ENCODE data around the gene HLA-DPA1.

Gene HLA-DPA1

DNA sequence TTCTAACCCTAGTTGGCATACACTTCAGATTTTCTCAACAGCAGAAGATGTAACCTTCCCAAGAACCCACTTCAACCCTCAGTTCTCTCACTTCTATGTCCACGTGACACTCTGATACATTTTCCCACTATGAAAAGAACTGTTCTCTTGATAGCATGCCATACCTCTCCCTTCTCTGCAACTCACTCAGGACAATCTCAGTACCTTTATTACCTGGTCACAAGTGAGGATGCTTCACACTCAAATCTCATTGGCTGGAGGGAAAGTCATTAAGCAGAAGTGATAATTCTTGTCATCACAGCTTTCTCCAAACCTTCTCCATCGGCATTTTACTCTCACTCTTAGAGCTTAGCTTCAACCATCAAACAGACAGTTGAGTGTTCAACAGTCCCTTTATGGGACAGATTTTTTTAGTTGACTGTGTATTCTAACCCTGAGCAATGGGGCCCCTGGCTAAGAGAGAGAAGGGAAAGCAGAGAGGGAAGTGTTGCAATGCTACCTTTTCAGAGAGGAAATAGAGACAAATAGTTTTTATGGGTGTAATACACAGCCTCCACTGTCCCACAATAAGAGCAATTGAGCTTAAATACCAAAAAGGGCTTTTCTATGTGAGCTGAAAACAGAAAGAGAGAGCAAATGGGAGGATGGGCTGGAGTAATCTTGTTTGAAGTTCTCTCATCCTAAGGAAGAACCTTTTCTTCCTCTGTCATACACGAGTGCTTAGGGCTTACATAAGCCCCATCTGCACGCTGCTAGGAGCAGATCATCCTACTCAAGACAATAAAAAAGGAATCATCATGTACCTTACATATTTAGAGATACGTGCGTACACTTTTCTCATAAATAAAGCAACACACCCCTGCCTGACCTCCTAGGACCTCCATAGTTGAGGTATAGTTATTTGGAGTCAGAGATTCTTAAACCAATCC is 16.0 kb downstream of the HLA-DPA1 start:
- H4K20me1 ChIP-seq (ENCODE audit: insufficient read depth, low read length, poor library complexity, severe bottlenecking): no peaks in the 10 kb centered on the region
- TF ChIP-seq, protein P1, sequence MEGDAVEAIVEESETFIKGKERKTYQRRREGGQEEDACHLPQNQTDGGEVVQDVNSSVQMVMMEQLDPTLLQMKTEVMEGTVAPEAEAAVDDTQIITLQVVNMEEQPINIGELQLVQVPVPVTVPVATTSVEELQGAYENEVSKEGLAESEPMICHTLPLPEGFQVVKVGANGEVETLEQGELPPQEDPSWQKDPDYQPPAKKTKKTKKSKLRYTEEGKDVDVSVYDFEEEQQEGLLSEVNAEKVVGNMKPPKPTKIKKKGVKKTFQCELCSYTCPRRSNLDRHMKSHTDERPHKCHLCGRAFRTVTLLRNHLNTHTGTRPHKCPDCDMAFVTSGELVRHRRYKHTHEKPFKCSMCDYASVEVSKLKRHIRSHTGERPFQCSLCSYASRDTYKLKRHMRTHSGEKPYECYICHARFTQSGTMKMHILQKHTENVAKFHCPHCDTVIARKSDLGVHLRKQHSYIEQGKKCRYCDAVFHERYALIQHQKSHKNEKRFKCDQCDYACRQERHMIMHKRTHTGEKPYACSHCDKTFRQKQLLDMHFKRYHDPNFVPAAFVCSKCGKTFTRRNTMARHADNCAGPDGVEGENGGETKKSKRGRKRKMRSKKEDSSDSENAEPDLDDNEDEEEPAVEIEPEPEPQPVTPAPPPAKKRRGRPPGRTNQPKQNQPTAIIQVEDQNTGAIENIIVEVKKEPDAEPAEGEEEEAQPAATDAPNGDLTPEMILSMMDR (conservative IDR thresholded peaks at IDR 0.05; ENCODE audit: low read length): no peak
- no peak for TF ChIP-seq EZH2phosphoT487 (IDR thresholded peaks at IDR 0.05; ENCODE audit: borderline replicate concordance)
- no peaks in the 10 kb centered on the region for H3K9me3 ChIP-seq (ENCODE audit: insufficient read depth, low read depth, low read length)
- no peak overlapping the region for H3K9ac ChIP-seq (ENCODE audit: low read depth, low read length, poor library complexity, severe bottlenecking)
- no peak overlapping the region for H3K4me2 ChIP-seq (ENCODE audit: low read depth, low read length, poor library complexity, severe bottlenecking)
- H3K79me2 ChIP-seq (ENCODE audit: insufficient read depth, low read length): no peaks in the 10 kb centered on the region
- no peak overlapping the region for H2AFZ ChIP-seq (ENCODE audit: low read length)
- H3K9me2 ChIP-seq (replicated peaks; ENCODE audit: low read depth, low read length): no peaks in the 10 kb centered on the region
- H3K4me1 ChIP-seq (ENCODE audit: insufficient read depth, low read length, poor library complexity, severe bottlenecking): peaks cover 7% of the 10 kb centered on the region
- H3K4me3 ChIP-seq (ENCODE audit: low read length, poor library complexity, severe bottlenecking): no peak overlapping the region
- H3F3A ChIP-seq (ENCODE audit: low read depth): no peaks in the 10 kb centered on the region
- no peaks in the 10 kb centered on the region for H3K36me3 ChIP-seq (ENCODE audit: insufficient read depth, low read length)
- H3K27me3 ChIP-seq (ENCODE audit: insufficient read depth, low read length, poor library complexity, severe bottlenecking): no peaks in the 10 kb centered on the region

DNA sequence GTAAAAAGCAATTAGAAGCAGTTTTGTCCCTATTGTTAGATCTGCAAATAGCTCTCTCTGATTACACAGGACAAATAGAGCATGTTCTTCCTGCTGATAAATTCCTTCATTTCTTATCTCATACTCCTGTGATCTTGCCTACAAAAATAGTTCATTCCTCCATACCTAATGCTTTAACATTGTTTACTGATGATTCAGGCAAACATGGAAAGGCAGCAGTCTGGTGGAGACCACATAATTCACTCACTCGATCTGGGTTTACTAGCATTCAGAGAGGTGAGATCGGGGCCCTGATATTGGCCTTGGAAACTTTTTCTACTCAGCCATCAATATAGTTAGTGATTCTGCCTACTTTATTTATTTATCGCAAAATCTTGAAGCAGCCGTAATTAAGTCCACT is 20.2 kb downstream of the HLA-DPA1 start:
- TF ChIP-seq, protein P1 (conservative IDR thresholded peaks at IDR 0.05; ENCODE audit: low read length): no peak
- no peak for TF ChIP-seq EZH2phosphoT487 (IDR thresholded peaks at IDR 0.05; ENCODE audit: borderline replicate concordance)
- Histone ChIP-seq H3K36me3 (ENCODE audit: insufficient read depth, low read length) (no peaks in the 10 kb centered on the region), H3K9me2 (replicated peaks; ENCODE audit: low read depth, low read length) (no peaks in the 10 kb centered on the region), H3K79me2 (ENCODE audit: insufficient read depth, low read length) (no peaks in the 10 kb centered on the region), H3K9me3 (ENCODE audit: insufficient read depth, low read depth, low read length) (no peaks in the 10 kb centered on the region), H3K4me2 (ENCODE audit: low read depth, low read length, poor library complexity, severe bottlenecking) (no peak overlapping the region), H3K4me3 (ENCODE audit: low read length, poor library complexity, severe bottlenecking) (no peak overlapping the region), H3K4me1 (ENCODE audit: insufficient read depth, low read length, poor library complexity, severe bottlenecking) (no peaks in the 10 kb centered on the region), H3K27me3 (ENCODE audit: insufficient read depth, low read length, poor library complexity, severe bottlenecking) (no peaks in the 10 kb centered on the region), H3F3A (ENCODE audit: low read depth) (no peaks in the 10 kb centered on the region), H2AFZ (ENCODE audit: low read length) (no peak overlapping the region), H4K20me1 (ENCODE audit: insufficient read depth, low read length, poor library complexity, severe bottlenecking) (no peaks in the 10 kb centered on the region), H3K9ac (ENCODE audit: low read depth, low read length, poor library complexity, severe bottlenecking) (no peak overlapping the region)

DNA sequence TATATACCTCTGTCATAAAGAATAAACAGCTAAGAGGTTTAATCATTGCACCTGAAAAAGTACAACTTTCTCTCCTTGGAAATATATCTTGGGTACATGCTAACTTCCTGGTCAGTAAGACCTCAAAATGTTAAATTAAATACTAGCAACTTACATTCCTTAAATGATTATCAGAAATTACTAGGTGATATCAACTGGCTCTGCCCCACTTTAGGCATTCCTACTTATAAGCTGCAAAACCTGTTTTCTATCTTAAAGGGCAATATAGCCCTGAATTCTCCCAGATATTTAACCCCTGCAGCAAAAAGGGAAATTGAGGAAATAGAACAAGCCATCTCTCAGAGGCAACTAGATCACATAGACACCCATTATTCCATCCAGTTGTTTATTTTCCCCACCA is 20.8 kb downstream of the HLA-DPA1 start:
- Histone ChIP-seq H4K20me1 (ENCODE audit: insufficient read depth, low read length, poor library complexity, severe bottlenecking) (no peaks in the 10 kb centered on the region), H3K4me3 (ENCODE audit: low read length, poor library complexity, severe bottlenecking) (no peak overlapping the region), H2AFZ (ENCODE audit: low read length) (no peak overlapping the region), H3K79me2 (ENCODE audit: insufficient read depth, low read length) (no peaks in the 10 kb centered on the region), H3F3A (ENCODE audit: low read depth) (no peaks in the 10 kb centered on the region), H3K9me3 (ENCODE audit: insufficient read depth, low read depth, low read length) (no peaks in the 10 kb centered on the region), H3K9ac (ENCODE audit: low read depth, low read length, poor library complexity, severe bottlenecking) (no peak overlapping the region), H3K4me2 (ENCODE audit: low read depth, low read length, poor library complexity, severe bottlenecking) (no peak overlapping the region), H3K36me3 (ENCODE audit: insufficient read depth, low read length) (no peaks in the 10 kb centered on the region), H3K9me2 (replicated peaks; ENCODE audit: low read depth, low read length) (no peaks in the 10 kb centered on the region), H3K27me3 (ENCODE audit: insufficient read depth, low read length, poor library complexity, severe bottlenecking) (no peaks in the 10 kb centered on the region), H3K4me1 (ENCODE audit: insufficient read depth, low read length, poor library complexity, severe bottlenecking) (no peaks in the 10 kb centered on the region)
- TF ChIP-seq EZH2phosphoT487 (IDR thresholded peaks at IDR 0.05; ENCODE audit: borderline replicate concordance): no peak
- TF ChIP-seq, protein P1 (conservative IDR thresholded peaks at IDR 0.05; ENCODE audit: low read length): no peak
